A673 (cell line): ENCODE data around the gene GADD45A. TPM values are rescaled to one million over a fixed set of nuclear protein-coding genes. Genes with fewer than 3 reads are reported as not detected.
A peak's percentile ranks its signal among the peaks of the same experiment; 100 is the strongest.

Experiments used
- BruUV-seq: library from RNA; stranded (reverse); fragments of 400-500 nt; replicated peaks from 2 replicates; lab custom pipeline; 2021; lab: Mats Ljungman, UMichigan
- CTCF ChIA-PET: fragments of 300-600 bp; sonication (Branson Sonifier 250); formaldehyde crosslinking; loops from one replicate; lab custom pipeline; 2022; ENCODE audit warnings: antibody characterized with exemption; lab: Charles Lee
- POLR2A ChIA-PET: fragments of 300-600 bp; sonication (Branson Sonifier 250); formaldehyde crosslinking; loops from one replicate; lab custom pipeline; 2022; ENCODE audit warnings: antibody characterized with exemption; ENCODE audit not compliant: low non-redundant PET; lab: Charles Lee
- DNase-seq: peaks from one replicate; pipeline ENCODE4 v3.0.0-alpha.2; 2015; ENCODE audit warnings: low spot score
- H3K27ac ChIP-seq: fragments of 200-600 bp; sonication (generic); 2 replicates; pipeline ENCODE4 v1.5.1; 2016; ENCODE audit warnings: mixed run types, low read depth, mild to moderate bottlenecking, mixed read lengths, antibody characterized with exemption, low read length; ENCODE audit not compliant: poor library complexity, severe bottlenecking
- H3K27me3 ChIP-seq: fragments of 200-600 bp; sonication (generic); replicated peaks from 2 replicates; pipeline ENCODE4 v1.6.1; 2017; ENCODE audit warnings: mixed run types, low read depth, mild to moderate bottlenecking, mixed read lengths, antibody characterized with exemption, low read length; ENCODE audit not compliant: insufficient read depth, poor library complexity
- H3K36me3 ChIP-seq: fragments of 200-600 bp; sonication (generic); 2 replicates; pipeline ENCODE4 v1.6.1; 2016; ENCODE audit warnings: mixed run types, mild to moderate bottlenecking, mixed read lengths, antibody characterized with exemption, low read length; ENCODE audit not compliant: insufficient read depth, poor library complexity, severe bottlenecking
- H3K4me1 ChIP-seq: fragments of 200-600 bp; sonication (generic); 2 replicates; pipeline ENCODE4 v1.6.1; 2017; ENCODE audit warnings: mixed run types, mild to moderate bottlenecking, mixed read lengths, antibody characterized with exemption, low read length; ENCODE audit not compliant: insufficient read depth, poor library complexity, severe bottlenecking
- H3K4me3 ChIP-seq: fragments of 200-600 bp; sonication (generic); 2 replicates; pipeline ENCODE4 v1.5.1; 2016; ENCODE audit warnings: low read depth, mixed run types, mild to moderate bottlenecking, mixed read lengths, low read length; ENCODE audit not compliant: poor library complexity, severe bottlenecking
- H3K9me3 ChIP-seq: fragments of 200-600 bp; sonication (generic); 2 replicates; pipeline ENCODE4 v1.6.1; 2016; ENCODE audit warnings: mixed run types, low read depth, mild to moderate bottlenecking, mixed read lengths, antibody characterized with exemption, low read length; ENCODE audit not compliant: poor library complexity, severe bottlenecking
- EZH2 ChIP-seq: fragments of 200-600 bp; sonication (generic); IDR thresholded peaks from 2 replicates; pipeline ENCODE4 v1.6.1; 2017; ENCODE audit warnings: borderline replicate concordance, low read depth, mild to moderate bottlenecking, mixed read lengths, antibody characterized with exemption, low read length; ENCODE audit not compliant: poor library complexity, severe bottlenecking
- intact Hi-C: fragments of 100-400 bp; cut with micrococcal nuclease; formaldehyde crosslinking; loops from one replicate; pipeline ENCODE4 v1.10.0; 2022; ENCODE audit not compliant: unreplicated experiment
- total RNA-seq: library from RNA; stranded (reverse); gene quantifications from 2 replicates; pipeline ENCODE4 v1.2.3, GENCODE V29; 2021
- TF ChIP-seq, protein P1 (sequence below): fragments of 300-800, 200-600 bp; sonication (generic); conservative IDR thresholded peaks from 2 replicates; pipeline ENCODE4 v1.5.1; 2017; ENCODE audit warnings: low read depth, mild to moderate bottlenecking, antibody characterized with exemption, low read length, moderate library complexity, mixed read lengths

Gene GADD45A
- total RNA-seq, 1 experiment from 2014 or later, result 39.7 TPM

GRCh38 chr1:67646145-67647035 lies 38.6 kb upstream of the GADD45A start:
- BruUV-seq, result no TSS peak
- no peaks in the 10 kb centered on the region for H3K9me3 ChIP-seq
- intact Hi-C loops, result no loop called here
- no peak overlapping the region for H3K27ac ChIP-seq
- TF ChIP-seq, protein P1, sequence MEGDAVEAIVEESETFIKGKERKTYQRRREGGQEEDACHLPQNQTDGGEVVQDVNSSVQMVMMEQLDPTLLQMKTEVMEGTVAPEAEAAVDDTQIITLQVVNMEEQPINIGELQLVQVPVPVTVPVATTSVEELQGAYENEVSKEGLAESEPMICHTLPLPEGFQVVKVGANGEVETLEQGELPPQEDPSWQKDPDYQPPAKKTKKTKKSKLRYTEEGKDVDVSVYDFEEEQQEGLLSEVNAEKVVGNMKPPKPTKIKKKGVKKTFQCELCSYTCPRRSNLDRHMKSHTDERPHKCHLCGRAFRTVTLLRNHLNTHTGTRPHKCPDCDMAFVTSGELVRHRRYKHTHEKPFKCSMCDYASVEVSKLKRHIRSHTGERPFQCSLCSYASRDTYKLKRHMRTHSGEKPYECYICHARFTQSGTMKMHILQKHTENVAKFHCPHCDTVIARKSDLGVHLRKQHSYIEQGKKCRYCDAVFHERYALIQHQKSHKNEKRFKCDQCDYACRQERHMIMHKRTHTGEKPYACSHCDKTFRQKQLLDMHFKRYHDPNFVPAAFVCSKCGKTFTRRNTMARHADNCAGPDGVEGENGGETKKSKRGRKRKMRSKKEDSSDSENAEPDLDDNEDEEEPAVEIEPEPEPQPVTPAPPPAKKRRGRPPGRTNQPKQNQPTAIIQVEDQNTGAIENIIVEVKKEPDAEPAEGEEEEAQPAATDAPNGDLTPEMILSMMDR, result no peak
- TF ChIP-seq EZH2, result no peak
- H3K27me3 ChIP-seq, result no peaks in the 10 kb centered on the region
- DNase-seq, result peak; percentile 75
- CTCF ChIA-PET, result no interaction called here
- POLR2A ChIA-PET, result no interaction called here
- no peak overlapping the region for H3K4me3 ChIP-seq
- no peaks in the 10 kb centered on the region for H3K36me3 ChIP-seq
- H3K4me1 ChIP-seq, result peaks cover 10% of the 10 kb centered on the region

GRCh38 chr1:67647036-67647798 lies 37.8 kb upstream of the GADD45A start:
- intact Hi-C loops, result no loop called here
- Histone ChIP-seq H3K4me3 (no peak overlapping the region), H3K9me3 (no peaks in the 10 kb centered on the region), H3K4me1 (peaks cover 10% of the 10 kb centered on the region), H3K27me3 (no peaks in the 10 kb centered on the region), H3K27ac (no peak overlapping the region), H3K36me3 (no peaks in the 10 kb centered on the region)
- no TSS peak for BruUV-seq
- ChIA-PET POLR2A (no interaction called here), CTCF (no interaction called here)
- TF ChIP-seq, protein P1, result no peak
- no peak for TF ChIP-seq EZH2
- DNase-seq, result no peak

- intact Hi-C loops, result no loop called here
- POLR2A ChIA-PET, result no interaction called here
- H3K9me3 ChIP-seq, result no peaks in the 10 kb centered on the region
- CTCF ChIA-PET, result no interaction called here
- peaks cover 10% of the 10 kb centered on the region for H3K4me1 ChIP-seq
- no peak for DNase-seq
- no peak for TF ChIP-seq EZH2
- TF ChIP-seq, protein P1, result no peak
- no peak overlapping the region for H3K4me3 ChIP-seq
- H3K36me3 ChIP-seq, result no peaks in the 10 kb centered on the region
- BruUV-seq, result no TSS peak
- H3K27me3 ChIP-seq, result no peaks in the 10 kb centered on the region
- H3K27ac ChIP-seq, result no peak overlapping the region
Observed at GRCh38 chr1:67647814-67648358, 37.1 kb upstream of the GADD45A start.
